HG03520 (cell line): ENCODE results near the gene KDM2A.

Experiments
- ATAC-seq: cut with Tn5 transposase; IDR thresholded peaks from one replicate; pipeline ENCODE4 v1.9.1; 2021; ENCODE audit warnings: mild to moderate bottlenecking, moderate library complexity; ENCODE audit not compliant: unreplicated experiment

KDM2A gene

DNA sequence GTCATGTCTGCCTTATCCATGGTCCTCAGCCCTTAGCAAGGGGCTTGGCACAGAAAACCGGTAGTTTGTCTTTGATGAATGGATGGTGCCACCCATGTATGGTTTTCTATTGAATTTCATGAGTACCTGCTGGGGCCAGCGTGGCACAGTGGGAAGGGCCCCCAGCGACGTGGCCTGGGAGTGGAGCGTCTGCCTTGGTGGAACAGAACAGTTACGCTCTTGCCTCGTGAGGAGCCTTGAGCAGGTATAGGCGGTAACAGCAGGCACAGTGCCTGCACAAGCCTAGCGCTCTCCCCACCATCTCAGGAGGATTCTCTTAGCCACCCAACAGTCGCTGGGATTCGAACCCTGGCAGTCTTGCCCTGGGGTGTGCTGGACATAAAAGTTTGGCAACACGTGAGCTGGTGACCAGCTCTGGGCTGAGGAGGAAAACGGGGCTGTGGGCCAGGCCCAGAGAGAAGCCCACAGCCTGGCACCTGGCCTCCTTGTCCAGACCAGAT, 181.2 kb downstream of the KDM2A start:
- no peak for ATAC-seq

DNA sequence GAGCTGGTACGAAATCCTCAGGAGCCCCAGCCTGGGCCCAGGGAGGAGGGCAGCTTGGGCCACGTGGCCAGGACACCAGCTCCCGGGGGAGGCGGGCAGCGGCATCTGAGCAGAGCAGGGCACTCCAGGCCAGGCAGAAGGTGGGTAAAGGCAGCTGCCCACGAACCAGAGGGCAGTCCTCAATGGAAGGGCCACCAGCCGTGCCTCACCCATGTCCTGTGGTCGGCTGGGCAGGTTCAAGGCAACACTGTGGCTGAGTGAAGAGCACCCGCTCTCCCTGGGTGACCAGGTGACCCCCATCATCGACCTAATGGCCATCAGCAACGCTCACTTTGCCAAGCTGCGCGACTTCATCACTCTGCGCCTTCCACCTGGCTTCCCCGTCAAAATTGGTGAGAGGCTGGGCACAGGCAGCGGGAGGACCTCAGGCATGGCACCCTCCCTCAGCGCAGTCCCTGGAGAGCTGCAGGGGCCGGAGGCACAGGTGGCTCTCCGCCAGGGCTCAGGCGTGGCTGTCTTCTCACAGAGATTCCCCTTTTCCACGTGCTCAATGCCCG, 181.8 kb downstream of the KDM2A start:
- ATAC-seq = no peak

DNA sequence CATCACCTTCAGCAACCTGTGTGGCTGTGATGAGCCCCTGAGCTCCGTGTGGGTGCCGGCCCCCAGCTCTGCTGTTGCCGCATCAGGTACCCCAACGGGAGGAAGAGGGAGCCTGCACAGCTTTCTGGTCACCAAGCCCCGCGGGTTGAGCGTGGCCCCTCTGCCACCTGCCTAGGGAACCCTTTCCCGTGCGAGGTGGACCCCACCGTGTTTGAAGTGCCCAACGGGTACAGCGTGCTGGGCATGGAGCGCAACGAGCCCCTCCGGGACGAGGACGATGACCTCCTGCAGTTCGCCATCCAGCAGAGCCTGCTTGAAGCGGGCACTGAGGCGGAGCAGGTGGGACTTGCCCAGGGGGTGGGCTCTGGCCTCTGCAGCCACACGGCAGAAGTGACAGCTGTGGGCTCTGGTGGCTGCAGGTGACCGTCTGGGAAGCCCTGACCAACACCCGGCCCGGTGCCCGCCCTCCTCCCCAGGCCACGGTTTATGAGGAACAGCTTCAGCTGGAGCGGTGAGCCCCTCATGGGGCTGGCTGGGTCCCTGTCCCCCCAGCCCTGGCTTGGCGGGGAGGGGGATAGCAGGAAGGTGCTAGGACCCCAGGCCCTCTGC, 182.4 kb downstream of the KDM2A start:
- no peak for ATAC-seq

DNA sequence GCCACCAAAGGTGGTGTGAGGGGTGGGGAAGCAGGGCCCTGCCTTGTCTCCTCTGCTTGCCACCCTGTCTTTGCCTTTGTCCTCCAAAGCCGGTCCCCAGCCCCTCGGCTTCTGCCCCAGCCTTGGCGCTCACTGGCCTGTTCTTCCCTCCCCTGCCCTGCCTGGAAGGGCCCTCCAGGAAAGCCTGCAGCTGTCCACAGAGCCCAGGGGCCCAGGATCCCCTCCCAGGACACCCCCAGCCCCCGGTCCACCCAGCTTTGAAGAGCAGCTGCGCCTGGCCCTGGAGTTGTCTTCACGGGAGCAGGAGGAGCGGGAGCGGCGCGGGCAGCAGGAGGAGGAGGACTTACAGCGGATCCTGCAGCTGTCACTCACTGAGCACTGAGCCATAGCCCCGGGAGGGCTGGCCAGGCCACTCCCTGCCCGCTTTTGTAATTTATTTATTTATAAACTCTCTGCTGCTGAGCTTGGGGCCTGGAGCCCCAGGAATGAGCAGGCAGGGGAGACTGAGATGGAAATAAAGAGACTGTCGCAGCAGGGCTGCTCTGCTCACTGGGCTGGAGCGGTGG, 183.0 kb downstream of the KDM2A start:
- ATAC-seq = no peak

DNA sequence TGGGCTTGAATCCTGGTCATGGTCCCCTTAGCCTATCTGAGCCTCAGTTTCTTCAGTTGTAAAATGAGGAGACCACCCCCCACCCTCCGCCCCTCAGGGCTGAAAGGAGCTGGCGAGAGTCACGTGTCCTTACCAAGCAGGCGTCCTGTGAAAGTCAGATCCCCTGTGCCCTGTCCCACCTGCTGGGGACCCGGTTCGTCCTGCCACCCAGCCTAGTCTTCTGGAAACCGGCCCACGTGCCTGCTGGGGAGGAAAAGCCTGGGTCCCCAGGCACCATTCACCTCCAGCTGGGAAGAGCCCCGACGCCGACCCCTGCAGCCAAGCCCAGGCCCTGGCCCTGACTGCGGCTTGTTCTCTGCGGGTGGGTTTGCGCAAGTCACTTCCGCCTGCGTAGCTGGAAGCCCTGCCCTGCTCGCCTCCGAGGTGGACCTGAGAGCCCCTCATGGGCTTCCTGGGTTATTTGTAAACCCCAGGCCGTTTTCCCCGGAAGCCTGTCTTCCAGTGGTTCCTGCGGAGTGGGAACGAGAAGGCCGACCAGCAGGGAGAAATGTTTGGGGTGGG, 183.6 kb downstream of the KDM2A start:
- no peak for ATAC-seq

DNA sequence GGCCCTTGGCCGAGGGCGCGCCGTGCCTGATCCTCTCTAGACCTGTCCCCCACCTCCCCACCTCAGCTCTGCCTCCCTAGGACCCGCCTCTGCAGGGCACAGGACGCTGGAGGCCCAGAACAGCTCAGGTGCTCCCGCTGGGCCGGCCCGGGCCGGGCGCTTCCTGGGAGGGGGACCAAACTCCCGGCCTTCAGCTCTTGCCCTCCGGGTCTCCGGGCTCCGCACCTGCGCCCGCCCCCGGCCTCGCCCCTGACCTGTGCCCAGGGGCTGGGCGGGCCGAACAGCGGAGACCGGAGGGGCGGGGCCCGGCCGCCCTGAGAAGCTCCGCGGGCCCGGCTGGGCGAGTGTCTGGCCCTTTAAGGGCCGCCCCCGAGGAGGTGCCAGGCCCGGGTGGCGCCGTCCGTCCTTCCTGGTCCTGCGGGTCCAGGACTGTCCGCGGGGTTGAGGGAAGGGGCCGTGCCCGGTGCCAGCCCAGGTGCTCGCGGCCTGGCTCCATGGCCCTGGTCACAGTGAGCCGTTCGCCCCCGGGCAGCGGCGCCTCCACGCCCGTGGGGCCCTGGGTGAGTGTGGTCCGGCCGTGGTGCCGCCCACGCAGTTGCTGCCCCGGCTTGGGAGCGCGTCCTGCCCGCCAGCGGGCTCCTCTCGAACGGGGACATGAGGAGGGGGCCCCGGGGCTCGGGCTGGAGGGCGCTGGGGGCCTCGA, 184.2 kb downstream of the KDM2A start, which contains the start of gene SSH3:
Gene SSH3 (plus strand): TSS at position 399 of the 703 bp plus-strand sequence. CDS start 96 bp downstream, at position 495.
- no peak for ATAC-seq

DNA sequence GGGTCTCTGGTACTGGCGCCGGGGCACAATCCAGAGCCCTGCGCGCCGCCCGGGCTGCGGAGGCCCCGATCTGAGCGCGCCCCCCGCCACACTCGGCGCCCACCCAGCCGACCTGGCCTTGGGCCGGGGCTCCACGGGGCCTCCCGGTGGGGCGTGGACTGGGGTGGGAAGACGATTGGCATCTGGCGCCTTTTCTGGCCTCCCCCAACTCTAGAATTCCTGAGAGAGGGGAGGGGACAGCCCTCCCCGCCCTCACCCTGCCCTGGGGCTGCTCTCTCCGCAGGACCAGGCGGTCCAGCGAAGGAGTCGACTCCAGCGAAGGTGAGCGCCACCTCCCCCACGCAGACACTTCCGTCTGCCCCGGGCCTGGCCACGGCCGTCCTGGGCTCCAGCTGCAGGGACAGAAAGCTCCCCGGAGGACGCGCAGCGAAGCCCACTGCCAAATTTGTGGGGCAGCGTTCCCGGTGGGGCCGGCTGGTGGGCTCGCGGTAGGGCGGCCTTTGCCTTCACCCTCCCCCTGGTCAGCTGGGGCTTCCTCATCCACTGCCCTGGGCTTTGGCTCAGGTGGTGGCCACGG, 184.9 kb downstream of the KDM2A start:
- no peak for ATAC-seq

DNA sequence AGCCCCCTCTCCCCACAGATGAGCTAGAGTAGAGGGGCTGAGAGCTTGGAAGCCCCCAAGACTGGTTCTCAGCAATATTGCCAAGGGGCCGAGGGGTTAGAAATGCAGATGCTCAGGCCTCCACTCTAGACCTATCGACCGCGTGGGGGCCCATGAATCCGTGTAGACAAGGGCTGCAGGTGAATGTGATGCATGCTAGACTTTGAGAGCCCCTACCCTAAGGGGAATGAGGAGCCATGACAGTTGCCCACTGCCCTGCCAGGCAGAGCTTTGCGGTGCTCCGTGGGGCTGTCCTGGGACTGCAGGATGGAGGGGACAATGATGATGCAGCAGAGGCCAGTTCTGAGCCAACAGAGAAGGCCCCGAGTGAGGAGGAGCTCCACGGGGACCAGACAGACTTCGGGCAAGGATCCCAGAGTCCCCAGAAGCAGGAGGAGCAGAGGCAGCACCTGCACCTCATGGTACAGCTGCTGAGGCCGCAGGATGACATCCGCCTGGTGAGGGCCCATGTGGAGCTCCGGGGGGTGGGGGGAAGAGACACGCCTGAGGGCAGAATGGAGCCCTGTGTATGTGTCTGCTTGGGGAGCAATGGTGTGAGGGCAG, 185.5 kb downstream of the KDM2A start:
- ATAC-seq = no peak

DNA sequence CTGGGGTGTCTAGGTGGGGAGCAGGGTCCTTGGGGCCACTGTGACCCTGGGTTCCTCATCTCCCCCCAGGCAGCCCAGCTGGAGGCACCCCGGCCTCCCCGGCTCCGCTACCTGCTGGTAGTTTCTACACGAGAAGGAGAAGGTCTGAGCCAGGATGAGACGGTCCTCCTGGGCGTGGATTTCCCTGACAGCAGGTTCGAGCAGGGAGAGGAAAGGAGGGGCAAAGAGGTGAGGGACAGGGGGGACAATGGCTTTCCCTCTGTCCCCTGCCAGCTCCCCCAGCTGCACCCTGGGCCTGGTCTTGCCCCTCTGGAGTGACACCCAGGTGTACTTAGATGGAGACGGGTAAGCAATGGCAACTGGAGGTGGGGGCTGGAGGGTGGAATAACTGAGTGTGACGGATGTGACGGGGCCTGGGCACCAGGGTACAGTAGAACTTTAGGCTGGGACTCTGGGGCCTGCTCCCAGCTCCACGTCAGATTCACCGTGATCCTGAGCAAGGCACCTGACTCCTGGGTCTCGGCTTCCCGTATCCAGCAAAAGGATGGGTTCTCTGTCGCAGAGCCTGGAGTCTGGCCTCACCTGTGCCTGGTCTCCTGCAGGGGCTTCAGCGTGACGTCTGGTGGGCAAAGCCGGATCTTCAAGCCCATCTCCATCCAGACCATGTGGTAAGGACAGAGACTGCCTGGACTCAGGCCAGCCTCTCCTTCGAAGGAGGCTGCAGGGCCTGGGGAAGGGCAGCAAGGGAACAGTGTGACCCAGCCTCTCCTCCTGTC, 187.9 kb downstream of the KDM2A start:
- ATAC-seq = no peak

DNA sequence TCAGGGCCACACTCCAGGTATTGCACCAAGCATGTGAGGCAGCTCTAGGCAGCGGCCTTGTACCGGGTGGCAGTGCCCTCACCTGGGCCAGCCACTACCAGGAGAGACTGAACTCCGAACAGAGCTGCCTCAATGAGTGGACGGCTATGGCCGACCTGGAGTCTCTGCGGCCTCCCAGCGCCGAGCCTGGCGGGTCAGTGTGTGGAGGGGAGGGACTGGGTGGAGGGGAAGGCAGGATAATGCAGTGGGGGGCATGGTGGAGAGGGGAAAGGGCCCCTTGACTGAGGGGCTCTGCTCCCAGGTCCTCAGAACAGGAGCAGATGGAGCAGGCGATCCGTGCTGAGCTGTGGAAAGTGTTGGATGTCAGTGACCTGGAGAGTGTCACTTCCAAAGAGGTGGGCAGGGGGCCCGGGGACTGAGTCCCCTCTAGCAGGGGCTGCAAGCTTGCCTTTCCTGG, 188.5 kb downstream of the KDM2A start:
- ATAC-seq = no peak
